GM23338 (cell line): ENCODE measurements around the gene PSMC4. TPM values are rescaled to one million over a fixed set of nuclear protein-coding genes. Genes with fewer than 3 reads are reported as not detected.
A peak's percentile ranks its signal among the peaks of the same experiment; 100 is the strongest.

Source experiments
- ATAC-seq: fragments of 200-7000 bp; cut with Tn5 transposase; 3 replicates; pipeline ENCODE4 v1.9.1; 2020
- DNase-seq: peaks from one replicate; pipeline ENCODE4 v3.0.0-alpha.2; 2015; ENCODE audit warnings: low spot score
- H2AFZ ChIP-seq: fragments of 200-600 bp; sonication (generic); 2 replicates; pipeline ENCODE4 v1.8.0; 2016; ENCODE audit warnings: antibody characterized with exemption, mild to moderate bottlenecking, moderate library complexity
- H3F3A ChIP-seq: fragments of 200-600 bp; sonication (generic); replicated peaks from 2 replicates; pipeline ENCODE4 v1.8.0; 2017; ENCODE audit warnings: antibody characterized with exemption, mixed run types, low read depth
- H3K27ac ChIP-seq: fragments of 200-600 bp; sonication (generic); 2 replicates; pipeline ENCODE4 v1.6.1; 2016; ENCODE audit warnings: low read depth
- H3K27me3 ChIP-seq: fragments of 200-600 bp; sonication (generic); 2 replicates; pipeline ENCODE4 v1.8.0; 2016; ENCODE audit warnings: mild to moderate bottlenecking, mixed run types, moderate library complexity; ENCODE audit not compliant: insufficient read depth
- H3K36me3 ChIP-seq: fragments of 200-600 bp; sonication (generic); 2 replicates; pipeline ENCODE4 v1.8.0; 2016; ENCODE audit warnings: mild to moderate bottlenecking; ENCODE audit not compliant: insufficient read depth
- H3K4me1 ChIP-seq: fragments of 200-600 bp; sonication (generic); 2 replicates; pipeline ENCODE4 v1.8.0; 2016; ENCODE audit warnings: mild to moderate bottlenecking, moderate library complexity; ENCODE audit not compliant: insufficient read depth
- H3K4me2 ChIP-seq: fragments of 200-600 bp; sonication (generic); 2 replicates; pipeline ENCODE4 v1.7.1; 2017; ENCODE audit warnings: mixed run types
- H3K4me3 ChIP-seq: fragments of 200-600 bp; sonication (generic); 2 replicates; pipeline ENCODE4 v1.6.1; 2016; ENCODE audit warnings: mixed run types
- H3K79me2 ChIP-seq: fragments of 200-600 bp; sonication (generic); replicated peaks from 2 replicates; pipeline ENCODE4 v1.8.0; 2017; ENCODE audit warnings: mild to moderate bottlenecking; ENCODE audit not compliant: insufficient read depth
- H3K9me2 ChIP-seq: fragments of 200-600 bp; sonication (generic); 2 replicates; pipeline ENCODE4 v1.8.0; 2017; ENCODE audit not compliant: insufficient read depth
- H4K20me1 ChIP-seq: fragments of 200-600 bp; sonication (generic); replicated peaks from 2 replicates; pipeline ENCODE4 v1.8.0; 2017; ENCODE audit warnings: mild to moderate bottlenecking; ENCODE audit not compliant: insufficient read depth
- H3K27ac Mint-ChIP-seq: 2 replicates; pipeline ENCODE4 v1.8.0; 2020; ENCODE audit warnings: inconsistent platforms, mild to moderate bottlenecking, moderate library complexity, mixed read lengths
- H3K27me3 Mint-ChIP-seq: 3 replicates; pipeline ENCODE4 v1.8.0; 2022; ENCODE audit warnings: low read depth, mild to moderate bottlenecking, moderate library complexity, mixed read lengths, inconsistent platforms; ENCODE audit not compliant: insufficient read depth, poor library complexity
- H3K36me3 Mint-ChIP-seq: 3 replicates; pipeline ENCODE4 v1.8.0; 2021; ENCODE audit warnings: low read depth, mild to moderate bottlenecking, inconsistent platforms, moderate library complexity, mixed read lengths
- H3K4me1 Mint-ChIP-seq: 3 replicates; pipeline ENCODE4 v1.8.0; 2020; ENCODE audit warnings: mild to moderate bottlenecking, inconsistent platforms, mixed read lengths
- H3K4me3 Mint-ChIP-seq: 3 replicates; pipeline ENCODE4 v1.8.0; 2021; ENCODE audit warnings: moderate library complexity, mild to moderate bottlenecking, inconsistent platforms, mixed read lengths
- H3K9me3 Mint-ChIP-seq: 3 replicates; pipeline ENCODE4 v1.8.0; 2020; ENCODE audit warnings: moderate library complexity, mild to moderate bottlenecking, inconsistent platforms, mixed read lengths
- CREB1 ChIP-seq: fragments of 250-450 bp; sonication (Bioruptor Pico); IDR thresholded peaks from 2 replicates; pipeline ENCODE4 v1.5.0; 2020; ENCODE audit warnings: low read depth, mild to moderate bottlenecking, moderate library complexity
- CTCF ChIP-seq, 2 experiments: fragments of 200-600 bp in 1 of 2; sonication (generic) in 1 of 2; conservative IDR thresholded peaks; 2 replicates each; pipeline versions ENCODE4 v1.5.1 to v1.6.1; 2016 to 2017; ENCODE audit warnings: antibody characterized with exemption in 2 of 2, low read depth in 2 of 2, mild to moderate bottlenecking in 2 of 2, moderate library complexity in 1 of 2
- ETS1 ChIP-seq: IDR thresholded peaks from 2 replicates; pipeline ENCODE4 v1.6.1; 2016; ENCODE audit warnings: antibody characterized with exemption
- JUNB ChIP-seq: IDR thresholded peaks from one replicate; pipeline ENCODE4 v1.6.1; 2016; ENCODE audit warnings: antibody characterized with exemption; ENCODE audit not compliant: unreplicated experiment
- POLR2AphosphoS5 ChIP-seq: IDR thresholded peaks from 2 replicates; pipeline ENCODE4 v1.6.1; 2016; ENCODE audit warnings: antibody characterized with exemption, low read depth
- ZNF114 ChIP-seq: fragments of 250-450 bp; sonication (Bioruptor Pico); IDR thresholded peaks from 2 replicates; pipeline ENCODE4 v1.5.0; 2020; ENCODE audit warnings: mild to moderate bottlenecking, moderate library complexity
- ZNF462 ChIP-seq: fragments of 250-450 bp; sonication (Bioruptor Pico); IDR thresholded peaks from 2 replicates; pipeline ENCODE4 v1.5.0; 2020; ENCODE audit warnings: mild to moderate bottlenecking, moderate library complexity
- polyA plus RNA-seq: library from polyadenylated mRNA; unstranded; fragments of >200 nt; fragmentation: Nextera tagmentation; extraction: Ambion mirVana; gene quantifications from 2 replicates; pipeline ENCODE4 v1.2.1, GENCODE V29; 2016
- total RNA-seq: library from RNA; depleted of rRNA; stranded (reverse); fragments of >200 nt; shearing (Covaris generic); gene quantifications from 2 replicates; pipeline ENCODE4 v1.2.3, GENCODE V29; 2014

Gene PSMC4
- total and polyA plus RNA-seq, 2 experiments from 2014 or later = 135 to 147 TPM

- Histone ChIP-seq H3K36me3 (no peaks in the 10 kb centered on the region), H3K27ac (no peak overlapping the region), H3K27me3 (no peaks in the 10 kb centered on the region), H3K4me3 (no peak overlapping the region), H3F3A (no peaks in the 10 kb centered on the region), H3K9me2 (0 out of 2 replicates have a peak, but pooled peaks cover 3% of the 10 kb centered on the region), H3K4me2 (no peak overlapping the region), H2AFZ (no peak overlapping the region), H3K79me2 (peaks cover 15% of the 10 kb centered on the region), H3K4me1 (no peaks in the 10 kb centered on the region; the same call in 1 of the 2 replicates), H4K20me1 (peaks cover 7% of the 10 kb centered on the region; the same call in 1 of the 2 replicates)
- no peak for TF ChIP-seq JUNB
- no peak for TF ChIP-seq ZNF462 (CRISPR knock-in tag)
- no peak for TF ChIP-seq POLR2AphosphoS5
- no peak overlapping the region for H3K27ac Mint-ChIP-seq
- H3K4me3 Mint-ChIP-seq = no peak overlapping the region
- peaks cover 11% of the 10 kb centered on the region for H3K27me3 Mint-ChIP-seq
- ATAC-seq (no peak), DNase-seq (no peak)
- H3K9me3 Mint-ChIP-seq = no peaks in the 10 kb centered on the region; the same call in 2 of the 3 replicates
- peaks cover 8% of the 10 kb centered on the region; the same call in 2 of the 3 replicates for H3K4me1 Mint-ChIP-seq
- H3K36me3 Mint-ChIP-seq = peaks cover 15% of the 10 kb centered on the region
These were observed 3.4 kb upstream of the PSMC4 start for GRCh38 chr19:39967561-39967960.

- Mint-ChIP-seq H3K4me3 (peak overlapping the region; percentile 42; the same call in 2 of the 3 replicates), H3K27me3 (peaks cover 11% of the 10 kb centered on the region), H3K9me3 (no peaks in the 10 kb centered on the region; the same call in 2 of the 3 replicates), H3K36me3 (peaks cover 26% of the 10 kb centered on the region), H3K27ac (no peak overlapping the region), H3K4me1 (peaks cover 8% of the 10 kb centered on the region; the same call in 2 of the 3 replicates)
- no peaks in the 10 kb centered on the region; the same call in 1 of the 2 replicates for H3K4me1 ChIP-seq
- peaks cover 12% of the 10 kb centered on the region for H3K36me3 ChIP-seq
- ATAC-seq (no peak), DNase-seq (no peak)
- no peak overlapping the region for H3K4me2 ChIP-seq
- H3K79me2 ChIP-seq = peaks cover 17% of the 10 kb centered on the region
- H3K4me3 ChIP-seq = no peak overlapping the region
- no peaks in the 10 kb centered on the region for H3F3A ChIP-seq
- peaks cover 7% of the 10 kb centered on the region; the same call in 1 of the 2 replicates for H4K20me1 ChIP-seq
- H2AFZ ChIP-seq = no peak overlapping the region
- H3K27me3 ChIP-seq = no peaks in the 10 kb centered on the region
- H3K27ac ChIP-seq = no peak overlapping the region
- 0 out of 2 replicates have a peak, but pooled peaks cover 3% of the 10 kb centered on the region for H3K9me2 ChIP-seq
- TF ChIP-seq CREB1 = no peak
- no peak for TF ChIP-seq ZNF114
- no peak for TF ChIP-seq ETS1
- TF ChIP-seq CTCF (conservative IDR thresholded peaks at IDR 0.05; ENCODE audit: low read depth in 2 of 2) = no peak
These were observed 2.2 kb upstream of the PSMC4 start for GRCh38 chr19:39968789-39969188.
